A204.1 (cell line): ENCODE data around the gene SMAD3.

Experiments used
- FAIRE-seq: peaks from 2 replicates; lab custom pipeline; 2012; peaks lifted over from hg19 to GRCh38; lab: Jason Lieb, UNC

SMAD3 gene

GRCh38 chr15:67199881-67200763 lies 134.7 kb downstream of the SMAD3 start:
- FAIRE-seq: no peak

GRCh38 chr15:67201136-67201535 lies 135.7 kb downstream of the SMAD3 start:
- no peak for FAIRE-seq

GRCh38 chr15:67202091-67202490 lies 136.7 kb downstream of the SMAD3 start:
- no peak for FAIRE-seq

- FAIRE-seq: no peak
Measured at GRCh38 chr15:67202991-67203390, 137.6 kb downstream of the SMAD3 start.

GRCh38 chr15:67207555-67208207 lies 142.3 kb downstream of the SMAD3 start:
- FAIRE-seq: no peak

- FAIRE-seq: no peak
Measured at GRCh38 chr15:67208396-67208795, 143.0 kb downstream of the SMAD3 start.

- FAIRE-seq: no peak
Measured at GRCh38 chr15:67210555-67211168, 145.3 kb downstream of the SMAD3 start.

GRCh38 chr15:67212684-67213367 lies 147.4 kb downstream of the SMAD3 start:
- FAIRE-seq: no peak

GRCh38 chr15:67215102-67215501 lies 149.7 kb downstream of the SMAD3 start:
- FAIRE-seq: no peak

- FAIRE-seq: no peak
Measured at GRCh38 chr15:67216859-67217258, 151.5 kb downstream of the SMAD3 start.

GRCh38 chr15:67218428-67218827 lies 153.0 kb downstream of the SMAD3 start:
- no peak for FAIRE-seq

GRCh38 chr15:67219288-67219687 lies 153.9 kb downstream of the SMAD3 start:
- FAIRE-seq: no peak

GRCh38 chr15:67224889-67225288 lies 159.5 kb downstream of the SMAD3 start:
- FAIRE-seq: no peak

GRCh38 chr15:67225336-67225735 lies 159.9 kb downstream of the SMAD3 start:
- FAIRE-seq: no peak

GRCh38 chr15:67227431-67227830 lies 162.0 kb downstream of the SMAD3 start:
- FAIRE-seq: no peak

- no peak for FAIRE-seq
Measured at GRCh38 chr15:67227846-67228245, 162.4 kb downstream of the SMAD3 start.

- FAIRE-seq: no peak
Measured at GRCh38 chr15:67228286-67228685, 162.9 kb downstream of the SMAD3 start.

GRCh38 chr15:67230504-67230903 lies 165.1 kb downstream of the SMAD3 start:
- FAIRE-seq: no peak

- FAIRE-seq: no peak
Measured at GRCh38 chr15:67232591-67232990, 167.2 kb downstream of the SMAD3 start.

- no peak for FAIRE-seq
Measured at GRCh38 chr15:67240235-67241131, 175.1 kb downstream of the SMAD3 start.

GRCh38 chr15:67241132-67241855 lies 175.9 kb downstream of the SMAD3 start:
- no peak for FAIRE-seq
